Astrocyte of the cerebellum (primary cell): ENCODE results near the gene PIK3C2B.

Experiments
- DNase-seq: peaks from one replicate; pipeline ENCODE4 v3.0.0-alpha.2; 2011; ENCODE audit warnings: low read depth
- H3K4me3 ChIP-seq: 2 replicates; pipeline ENCODE4 v1.5.1; 2011; ENCODE audit warnings: mild to moderate bottlenecking, low read depth, low read length, moderate library complexity
- CTCF ChIP-seq: IDR thresholded peaks from 2 replicates; pipeline ENCODE4 v1.5.1; 2012; ENCODE audit warnings: low read length, low read depth, moderate library complexity, mild to moderate bottlenecking; ENCODE audit errors: missing control alignments
- in situ Hi-C: cut with HindIII; loops from 2 replicates; pipeline ENCODE4 v1.10.0; 2017; ENCODE audit warnings: low sequenced_read_pairs

Gene PIK3C2B

GRCh38 chr1:204462229-204462561, 32.4 kb downstream of the PIK3C2B start:
- H3K4me3 ChIP-seq: no peak overlapping the region
- in situ Hi-C loops: no loop called here
- no peak for DNase-seq
- no peak for TF ChIP-seq CTCF

- no peak for DNase-seq
- H3K4me3 ChIP-seq: no peak overlapping the region
- TF ChIP-seq CTCF: no peak
- in situ Hi-C loops: no loop called here
Observed at GRCh38 chr1:204461331-204462228, 33.0 kb downstream of the PIK3C2B start.

GRCh38 chr1:204460346-204460745, 34.3 kb downstream of the PIK3C2B start:
- TF ChIP-seq CTCF: no peak

DNA sequence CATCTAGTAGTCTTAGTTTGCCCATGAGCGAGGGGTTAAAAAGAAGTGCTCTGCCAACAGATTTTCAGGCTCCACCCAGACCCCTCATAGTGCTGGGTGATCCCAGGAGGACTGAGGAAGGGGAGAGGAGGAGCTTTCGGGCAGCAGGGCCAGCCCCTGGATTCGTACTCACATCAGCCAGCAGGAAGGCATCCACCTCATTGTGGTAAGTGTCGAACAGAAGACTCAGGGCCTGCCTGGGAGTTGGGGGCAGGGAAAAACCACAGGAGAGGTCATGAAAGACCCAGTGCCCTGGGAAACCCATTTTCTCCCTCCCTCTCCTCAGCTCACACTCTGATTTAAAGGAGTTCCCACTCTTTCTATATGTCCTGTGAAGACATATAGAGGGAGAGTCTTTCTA, 34.9 kb downstream of the PIK3C2B start:
- in situ Hi-C loops: no loop called here
- no peak overlapping the region for H3K4me3 ChIP-seq
- no peak for DNase-seq
- TF ChIP-seq CTCF: no peak

More at GRCh38 chr1:204460346-204460745, 34.3 kb downstream of the PIK3C2B start:
- H3K4me3 ChIP-seq: no peak overlapping the region
- DNase-seq: no peak
- in situ Hi-C loops: no loop called here

- no peak for TF ChIP-seq CTCF
- in situ Hi-C loops: no loop called here
- no peak for DNase-seq
- H3K4me3 ChIP-seq: no peak overlapping the region
Observed at GRCh38 chr1:204457666-204458065, 36.9 kb downstream of the PIK3C2B start.

DNA sequence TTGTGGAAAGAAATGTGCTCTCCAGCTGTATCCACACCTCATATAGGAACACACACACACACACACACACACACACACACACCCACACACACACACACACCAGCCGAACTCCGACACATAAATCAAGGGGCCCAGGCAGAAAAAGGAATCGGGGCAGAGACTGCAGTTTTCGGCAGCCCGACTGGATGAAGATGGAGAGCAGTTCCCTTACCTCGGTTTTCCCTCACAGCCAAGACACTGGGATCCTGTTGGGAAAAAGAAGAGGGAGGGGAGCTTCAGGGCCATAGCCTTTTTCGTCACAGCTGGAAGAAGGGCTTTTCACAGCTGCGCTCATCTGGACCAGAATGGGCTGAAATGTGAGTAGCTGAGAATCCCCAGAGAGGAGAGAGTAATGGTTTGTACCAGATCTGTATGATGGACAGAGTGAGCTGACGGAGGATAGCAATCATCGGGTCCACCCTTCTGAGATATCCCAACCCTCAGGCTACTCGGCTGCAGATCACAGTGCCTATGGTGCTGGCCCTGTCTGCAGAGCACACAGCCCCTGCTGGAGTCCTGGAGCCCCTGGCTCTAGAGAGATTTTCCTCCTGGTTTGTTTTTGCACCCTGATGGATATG, 37.7 kb downstream of the PIK3C2B start:
- in situ Hi-C loops: no loop called here
- TF ChIP-seq CTCF: no peak
- DNase-seq: no peak
- H3K4me3 ChIP-seq: no peak overlapping the region
